ENCODE data around the gene ARAF.

- TF ChIP-seq CTCF (IDR thresholded peaks at IDR 0.05; ENCODE audit: low read length), result no peak
- no peak for TF ChIP-seq EZH2phosphoT487 (IDR thresholded peaks at IDR 0.05; ENCODE audit: low read length)
- TF ChIP-seq EZH2 (optimal IDR thresholded peaks at IDR 0.05; ENCODE audit: low read depth, low read length), result no peak
These were observed 649 bp upstream of the ARAF start for GRCh38 chrX:47560179-47560933.

Measured in MM.1S (cell line).